Karpas-422 (cell line): Measurements from ENCODE around the gene PXYLP1. TPM values are rescaled to one million over a fixed set of nuclear protein-coding genes. Genes with fewer than 3 reads are reported as not detected.

ENCODE experiments used
- DNase-seq: peaks from one replicate; pipeline ENCODE4 v3.0.0-alpha.2; 2015
- H2AFZ ChIP-seq: fragments of 200-600 bp; sonication (generic); 2 replicates; pipeline ENCODE4 v1.6.1; 2014; ENCODE audit warnings: antibody characterized with exemption, low read length, mixed read lengths
- H3K27ac ChIP-seq: fragments of 200-600 bp; sonication (generic); 2 replicates; pipeline ENCODE4 v1.5.1; 2014; ENCODE audit warnings: mild to moderate bottlenecking, low read length, moderate library complexity
- H3K27me3 ChIP-seq: fragments of 200-600 bp; sonication (generic); 2 replicates; pipeline ENCODE4 v1.6.1; 2014; ENCODE audit warnings: low read length, mixed read lengths
- H3K36me3 ChIP-seq: fragments of 200-600 bp; sonication (generic); 2 replicates; pipeline ENCODE4 v1.6.1; 2014; ENCODE audit warnings: low read length, mixed read lengths; ENCODE audit not compliant: insufficient read depth
- H3K4me1 ChIP-seq: fragments of 200-600 bp; sonication (generic); 2 replicates; pipeline ENCODE4 v1.6.1; 2014; ENCODE audit warnings: mild to moderate bottlenecking, low read length, mixed read lengths
- H3K4me2 ChIP-seq: fragments of 200-600 bp; sonication (generic); 2 replicates; pipeline ENCODE4 v1.6.1; 2014; ENCODE audit warnings: low read length, low read depth, mild to moderate bottlenecking; ENCODE audit not compliant: poor library complexity, severe bottlenecking
- H3K4me3 ChIP-seq: fragments of 200-600 bp; sonication (generic); 2 replicates; pipeline ENCODE4 v1.5.1; 2014; ENCODE audit warnings: mild to moderate bottlenecking, antibody characterized with exemption, low read length, mixed read lengths
- H3K79me2 ChIP-seq: fragments of 200-600 bp; sonication (generic); 2 replicates; pipeline ENCODE4 v1.6.1; 2014; ENCODE audit warnings: mild to moderate bottlenecking, low read length, mixed read lengths
- H3K9ac ChIP-seq: fragments of 200-600 bp; sonication (generic); 2 replicates; pipeline ENCODE4 v1.6.0; 2014; ENCODE audit warnings: low read length
- H3K9me2 ChIP-seq: fragments of 200-600 bp; sonication (generic), shearing (Covaris generic); replicated peaks from 2 replicates; pipeline ENCODE4 v1.6.0; 2014; ENCODE audit warnings: mild to moderate bottlenecking, low read length, moderate library complexity; ENCODE audit not compliant: insufficient read depth
- H3K9me3 ChIP-seq: fragments of 300-700, 200-600 bp; sonication (generic); 2 replicates; pipeline ENCODE4 v1.6.1; 2014; ENCODE audit warnings: low read length, mixed read lengths
- H4K20me1 ChIP-seq: fragments of 200-600 bp; sonication (generic); 2 replicates; pipeline ENCODE4 v1.6.1; 2014; ENCODE audit warnings: mild to moderate bottlenecking, antibody characterized with exemption, low read length, low read depth; ENCODE audit not compliant: insufficient read depth
- total RNA-seq: library from RNA; depleted of rRNA; stranded (reverse); fragments of >200 nt; shearing (Covaris generic); gene quantifications from 2 replicates; pipeline ENCODE4 v1.2.3, GENCODE V29; 2014; ENCODE audit warnings: low replicate concordance

PXYLP1 gene
- total RNA-seq, 1 experiment from 2014 or later: 4.6 TPM

GRCh38 chr3:141305436-141305835 lies 73.8 kb downstream of the PXYLP1 start:
- no peak overlapping the region for H3K27ac ChIP-seq
- no peaks in the 10 kb centered on the region for H3K9me3 ChIP-seq
- no peaks in the 10 kb centered on the region for H3K79me2 ChIP-seq
- H3K4me3 ChIP-seq: no peak overlapping the region
- H3K9ac ChIP-seq: no peak overlapping the region
- peaks cover 6% of the 10 kb centered on the region for H3K4me1 ChIP-seq
- H2AFZ ChIP-seq: no peak overlapping the region
- no peaks in the 10 kb centered on the region for H3K36me3 ChIP-seq
- no peaks in the 10 kb centered on the region for H4K20me1 ChIP-seq
- peak; percentile 47 for DNase-seq
- H3K9me2 ChIP-seq: no peaks in the 10 kb centered on the region
- no peak overlapping the region for H3K4me2 ChIP-seq
- no peaks in the 10 kb centered on the region for H3K27me3 ChIP-seq

DNA sequence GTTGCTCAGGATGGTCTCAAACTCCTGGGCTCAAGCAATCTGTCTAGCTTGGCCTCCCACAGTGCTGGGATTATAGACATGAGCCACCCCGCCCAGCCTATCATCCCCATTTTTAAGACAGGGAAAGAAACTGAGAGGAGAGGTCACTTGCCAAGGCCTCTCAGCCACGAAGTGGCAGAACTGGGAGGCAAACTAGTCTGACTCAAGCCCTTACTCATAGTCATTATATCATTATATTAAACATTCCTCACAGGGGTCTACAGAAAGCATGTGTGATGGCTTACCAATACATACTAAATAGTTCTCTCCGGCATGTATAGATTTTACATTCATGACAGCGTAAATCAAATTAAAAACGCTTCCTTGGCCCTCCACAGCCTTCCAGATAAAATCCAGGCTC lies 74.7 kb downstream of the PXYLP1 start:
- Histone ChIP-seq H3K9me2 (no peaks in the 10 kb centered on the region), H3K79me2 (no peaks in the 10 kb centered on the region), H3K9me3 (no peaks in the 10 kb centered on the region), H3K36me3 (no peaks in the 10 kb centered on the region), H3K4me3 (no peak overlapping the region), H3K9ac (no peak overlapping the region), H3K4me1 (peaks cover 13% of the 10 kb centered on the region), H3K27ac (no peak overlapping the region), H2AFZ (no peak overlapping the region), H4K20me1 (no peaks in the 10 kb centered on the region), H3K4me2 (no peak overlapping the region), H3K27me3 (no peaks in the 10 kb centered on the region)
- no peak for DNase-seq

GRCh38 chr3:141306922-141307321 lies 75.3 kb downstream of the PXYLP1 start:
- peaks cover 13% of the 10 kb centered on the region for H3K4me1 ChIP-seq
- DNase-seq: no peak
- H3K9me3 ChIP-seq: no peaks in the 10 kb centered on the region
- no peaks in the 10 kb centered on the region for H3K27me3 ChIP-seq
- H3K4me2 ChIP-seq: no peak overlapping the region
- H3K79me2 ChIP-seq: no peaks in the 10 kb centered on the region
- no peaks in the 10 kb centered on the region for H3K36me3 ChIP-seq
- no peak overlapping the region for H3K9ac ChIP-seq
- H3K27ac ChIP-seq: no peak overlapping the region
- H2AFZ ChIP-seq: no peak overlapping the region
- H4K20me1 ChIP-seq: no peaks in the 10 kb centered on the region
- H3K9me2 ChIP-seq: no peaks in the 10 kb centered on the region
- H3K4me3 ChIP-seq: no peak overlapping the region

- no peak overlapping the region for H3K27ac ChIP-seq
- peaks cover 18% of the 10 kb centered on the region for H3K4me1 ChIP-seq
- H4K20me1 ChIP-seq: no peaks in the 10 kb centered on the region
These were observed 75.9 kb downstream of the PXYLP1 start for GRCh38 chr3:141307351-141308059.

GRCh38 chr3:141308588-141309218 lies 77.1 kb downstream of the PXYLP1 start:
- H3K36me3 ChIP-seq: no peaks in the 10 kb centered on the region
- no peaks in the 10 kb centered on the region for H3K9me3 ChIP-seq
- H3K9me2 ChIP-seq: no peaks in the 10 kb centered on the region
- H3K4me3 ChIP-seq: no peak overlapping the region
- H3K9ac ChIP-seq: no peak overlapping the region
- no peaks in the 10 kb centered on the region for H4K20me1 ChIP-seq
- no peak overlapping the region for H3K27ac ChIP-seq
- no peaks in the 10 kb centered on the region for H3K27me3 ChIP-seq
- H3K4me2 ChIP-seq: no peak overlapping the region
- DNase-seq: no peak
- H3K4me1 ChIP-seq: peaks cover 18% of the 10 kb centered on the region
- no peaks in the 10 kb centered on the region for H3K79me2 ChIP-seq
- no peak overlapping the region for H2AFZ ChIP-seq

More at GRCh38 chr3:141307351-141308059, 75.9 kb downstream of the PXYLP1 start:
- H3K4me2 ChIP-seq: no peak overlapping the region
- H3K9me2 ChIP-seq: no peaks in the 10 kb centered on the region
- no peaks in the 10 kb centered on the region for H3K36me3 ChIP-seq
- H3K79me2 ChIP-seq: no peaks in the 10 kb centered on the region
- no peak overlapping the region for H3K9ac ChIP-seq
- H3K4me3 ChIP-seq: no peak overlapping the region
- no peak for DNase-seq
- H3K27me3 ChIP-seq: no peaks in the 10 kb centered on the region
- H3K9me3 ChIP-seq: no peaks in the 10 kb centered on the region
- no peak overlapping the region for H2AFZ ChIP-seq

DNA sequence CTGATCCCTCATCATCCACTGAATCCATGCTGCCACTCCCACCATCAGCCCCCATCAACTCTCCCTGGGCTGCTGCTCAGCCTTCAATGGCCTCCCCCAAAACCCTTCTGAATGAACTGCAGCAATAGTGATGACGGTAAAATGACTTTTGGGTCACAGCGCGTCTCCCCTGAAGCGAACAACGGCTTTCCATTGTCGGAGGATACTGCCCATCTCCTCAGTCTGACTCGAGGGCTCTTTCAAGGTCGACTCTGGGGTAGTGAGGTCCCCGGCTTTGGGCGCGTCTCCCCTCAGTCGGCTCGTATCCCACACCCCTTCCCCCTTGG lies 79.5 kb downstream of the PXYLP1 start:
- Histone ChIP-seq H3K9ac (peak overlapping the region; percentile 78), H3K9me2 (no peaks in the 10 kb centered on the region), H3K79me2 (no peaks in the 10 kb centered on the region), H4K20me1 (no peaks in the 10 kb centered on the region), H3K36me3 (no peaks in the 10 kb centered on the region), H3K27ac (no peak overlapping the region), H3K4me1 (peaks cover 15% of the 10 kb centered on the region), H3K9me3 (no peaks in the 10 kb centered on the region), H3K27me3 (no peaks in the 10 kb centered on the region), H3K4me2 (peak overlapping the region; percentile 74), H2AFZ (peak overlapping the region; percentile 29; the same call in 1 of the 2 replicates), H3K4me3 (peak overlapping the region; percentile 71)
- no peak for DNase-seq

DNA sequence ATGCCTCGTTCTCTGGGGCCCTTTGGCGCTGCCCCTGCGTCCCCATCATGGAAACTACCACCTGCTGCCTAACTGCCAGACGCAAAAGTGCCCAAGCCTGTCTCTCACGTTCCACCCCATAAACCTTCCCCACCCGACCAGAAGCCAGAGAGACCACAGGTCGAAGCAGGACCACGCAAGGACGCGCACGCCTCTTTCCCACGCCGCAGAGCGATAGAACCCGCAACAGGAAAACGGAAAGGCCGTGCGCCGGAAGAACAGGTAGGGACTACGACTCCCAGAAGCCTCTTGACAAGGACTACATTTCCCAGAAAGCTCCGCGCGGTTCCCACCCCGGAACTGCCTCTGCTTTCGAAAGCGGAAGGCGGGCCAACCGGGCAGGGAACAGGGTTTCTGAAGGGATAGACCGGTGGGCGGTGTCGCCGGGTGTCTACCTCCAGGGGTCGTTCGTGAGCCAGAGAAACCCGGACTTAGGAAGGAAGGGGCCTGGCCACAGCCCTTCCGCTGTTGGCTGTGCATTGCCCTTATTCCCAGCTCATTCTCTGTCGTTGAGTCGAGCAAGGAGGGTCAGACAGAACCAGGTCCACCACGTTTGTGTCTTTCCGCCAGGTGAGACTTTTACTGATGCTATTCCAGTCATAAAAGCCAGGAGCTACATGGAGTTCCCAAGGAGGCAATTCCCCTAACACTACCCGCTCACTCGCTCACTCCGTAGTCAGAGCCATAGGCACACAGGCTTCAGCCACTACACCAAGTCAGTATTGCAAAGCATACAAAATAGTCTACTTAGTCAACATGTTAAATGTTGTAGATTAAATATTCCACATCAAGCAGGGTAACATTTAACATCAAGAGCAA lies 80.1 kb downstream of the PXYLP1 start:
- peak; percentile 99 for DNase-seq
- no peaks in the 10 kb centered on the region for H4K20me1 ChIP-seq
- H3K9me2 ChIP-seq: no peaks in the 10 kb centered on the region
- peak overlapping the region; percentile 78 for H3K9ac ChIP-seq
- no peaks in the 10 kb centered on the region for H3K79me2 ChIP-seq
- H3K9me3 ChIP-seq: no peaks in the 10 kb centered on the region
- H2AFZ ChIP-seq: peak overlapping the region; percentile 29; the same call in 1 of the 2 replicates
- peak overlapping the region; percentile 74 for H3K4me2 ChIP-seq
- H3K36me3 ChIP-seq: no peaks in the 10 kb centered on the region
- peak overlapping the region; percentile 71 for H3K4me3 ChIP-seq
- H3K27ac ChIP-seq: no peak overlapping the region
- no peaks in the 10 kb centered on the region for H3K27me3 ChIP-seq
- H3K4me1 ChIP-seq: peaks cover 15% of the 10 kb centered on the region
